CD4-positive, alpha-beta T cell (primary cell): Measurements from ENCODE around the gene PKNOX2. TPM values are rescaled to one million over a fixed set of nuclear protein-coding genes. Genes with fewer than 3 reads are reported as not detected.

Experiments used
- ATAC-seq: fragments of 200-7000 bp; cut with Tn5 transposase; one replicate; pipeline ENCODE4 v1.10.0; 2022; ENCODE audit warnings: mild to moderate bottlenecking; ENCODE audit not compliant: poor library complexity
- CTCF ChIA-PET: fragments of 350-600 bp; sonication (Branson Sonifier 250); formaldehyde crosslinking; loops from one replicate; lab custom pipeline; 2021; ENCODE audit warnings: antibody characterized with exemption, inconsistent platforms; lab: Charles Lee
- POLR2A ChIA-PET: fragments of 350-600 bp; sonication (Branson Sonifier 250); formaldehyde crosslinking; loops from one replicate; lab custom pipeline; 2021; ENCODE audit warnings: antibody characterized with exemption, inconsistent platforms; lab: Charles Lee
- DNase-seq, 14 experiments: peaks; one replicate each; pipeline ENCODE4 v3.0.0-alpha.2; 2013 to 2020; ENCODE audit warnings: mixed read lengths in 2 of 14
- H3K27ac ChIP-seq, 2 donors: one replicate each; pipeline versions ENCODE4 v1.5.1 to v1.7.0; 2013; ENCODE audit warnings: low read length in 2 of 2, low read depth in 1 of 2, mild to moderate bottlenecking in 1 of 2
- H3K27me3 ChIP-seq, 2 experiments: 1 replicate in 1 of 2; 2 replicates in 1 of 2; pipeline versions ENCODE4 v1.6.1 to v1.7.0; 2013; ENCODE audit warnings: low read length in 2 of 2, control low read depth in 1 of 2, mild to moderate bottlenecking in 1 of 2, moderate library complexity in 1 of 2; ENCODE audit not compliant: insufficient read depth in 2 of 2, control insufficient read depth in 1 of 2
- H3K36me3 ChIP-seq: one replicate; pipeline ENCODE4 v1.6.1; 2013; ENCODE audit warnings: low read length, control low read depth; ENCODE audit not compliant: insufficient read depth
- H3K4me1 ChIP-seq: one replicate; pipeline ENCODE4 v1.6.1; 2013; ENCODE audit warnings: low read length, control low read depth; ENCODE audit not compliant: insufficient read depth
- H3K4me3 ChIP-seq: one replicate; pipeline ENCODE4 v1.5.1; 2013; ENCODE audit warnings: mild to moderate bottlenecking, low read length, moderate library complexity
- H3K9me3 ChIP-seq, 2 experiments: 1 replicate in 1 of 2; 2 replicates in 1 of 2; pipeline versions ENCODE4 v1.6.1 to v1.7.0; 2013; ENCODE audit warnings: low read length in 2 of 2, mild to moderate bottlenecking in 2 of 2, control low read depth in 1 of 2, moderate library complexity in 1 of 2; ENCODE audit not compliant: control insufficient read depth in 1 of 2, insufficient read depth in 1 of 2
- H3K27ac Mint-ChIP-seq: one replicate; pipeline ENCODE4 v1.8.0; 2020; ENCODE audit warnings: mixed read lengths
- H3K27me3 Mint-ChIP-seq: one replicate; pipeline ENCODE4 v1.8.0; 2021; ENCODE audit warnings: mixed read lengths
- H3K36me3 Mint-ChIP-seq: one replicate; pipeline ENCODE4 v1.8.0; 2021; ENCODE audit warnings: low read depth, mixed read lengths
- H3K4me1 Mint-ChIP-seq: one replicate; pipeline ENCODE4 v1.8.0; 2021; ENCODE audit warnings: low read depth, mixed read lengths
- H3K4me3 Mint-ChIP-seq: one replicate; pipeline ENCODE4 v1.8.0; 2020; ENCODE audit warnings: mild to moderate bottlenecking, mixed read lengths
- H3K9me3 Mint-ChIP-seq: one replicate; pipeline ENCODE4 v1.8.0; 2020; ENCODE audit warnings: mixed read lengths
- intact Hi-C, 2 experiments: fragments of 100-400 bp; cut with DNase I in 1 of 2; cut with micrococcal nuclease in 1 of 2; formaldehyde crosslinking; loops; one replicate each; pipeline versions ENCODE4 v1.15.1 to v1.9.0; 2023 to 2025; cut with DNase I, micrococcal nuclease
- total RNA-seq, 174 experiments: library from RNA in 2 of 174; stranded (reverse) in 2 of 174; gene quantifications; one replicate each; pipeline ENCODE4 v1.2.3 and lab custom pipeline; 2021 to 2026
- TF ChIP-seq, protein P1 (sequence below): fragments of 200-600 bp; IDR thresholded peaks from one replicate; pipeline ENCODE4 v1.8.0; 2022; ENCODE audit warnings: antibody characterized with exemption, mild to moderate bottlenecking

The PKNOX2 gene
- total RNA-seq, 2 experiments from 2014 or later, result not detected

DNA sequence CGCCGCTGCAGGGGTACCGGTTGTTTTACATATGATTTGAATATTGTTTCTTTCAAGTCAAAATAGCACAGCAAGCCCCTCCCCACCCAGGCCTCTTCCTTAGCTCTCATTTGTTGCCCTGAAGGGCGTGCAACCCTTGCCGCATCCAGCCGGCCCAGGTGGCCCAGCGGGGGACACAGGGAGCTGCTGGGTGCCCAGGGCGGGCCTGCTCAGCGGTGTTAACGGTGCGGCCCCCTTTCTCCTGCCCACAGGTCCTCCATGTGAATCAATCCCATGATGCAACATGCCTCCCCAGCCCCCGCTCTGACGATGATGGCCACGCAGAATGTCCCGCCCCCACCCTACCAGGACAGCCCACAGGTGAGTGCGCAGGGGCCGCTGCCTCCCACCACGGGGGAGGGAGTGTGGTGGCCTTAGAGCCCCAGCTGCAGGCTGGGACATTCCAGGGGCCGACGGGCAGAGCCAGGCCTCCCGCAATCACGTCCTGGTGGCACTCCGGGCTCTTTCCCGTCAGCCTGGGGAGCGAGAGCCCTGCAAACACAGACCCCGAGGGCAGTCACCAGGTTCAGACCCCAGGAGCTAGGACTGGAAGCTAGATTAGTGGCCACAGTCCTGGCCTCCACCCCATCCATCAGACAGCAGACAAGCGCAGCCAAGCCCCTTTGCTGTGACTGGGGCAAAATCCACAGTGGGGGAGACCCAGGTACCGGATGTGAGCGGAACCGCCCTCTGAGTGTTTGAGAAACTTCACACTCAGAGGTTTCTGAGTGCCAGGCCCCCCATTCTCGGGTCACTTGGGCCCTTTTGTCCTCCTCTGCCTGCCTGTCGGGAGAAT, 186.7 kb downstream of the PKNOX2 start:
- TF ChIP-seq, protein P1, sequence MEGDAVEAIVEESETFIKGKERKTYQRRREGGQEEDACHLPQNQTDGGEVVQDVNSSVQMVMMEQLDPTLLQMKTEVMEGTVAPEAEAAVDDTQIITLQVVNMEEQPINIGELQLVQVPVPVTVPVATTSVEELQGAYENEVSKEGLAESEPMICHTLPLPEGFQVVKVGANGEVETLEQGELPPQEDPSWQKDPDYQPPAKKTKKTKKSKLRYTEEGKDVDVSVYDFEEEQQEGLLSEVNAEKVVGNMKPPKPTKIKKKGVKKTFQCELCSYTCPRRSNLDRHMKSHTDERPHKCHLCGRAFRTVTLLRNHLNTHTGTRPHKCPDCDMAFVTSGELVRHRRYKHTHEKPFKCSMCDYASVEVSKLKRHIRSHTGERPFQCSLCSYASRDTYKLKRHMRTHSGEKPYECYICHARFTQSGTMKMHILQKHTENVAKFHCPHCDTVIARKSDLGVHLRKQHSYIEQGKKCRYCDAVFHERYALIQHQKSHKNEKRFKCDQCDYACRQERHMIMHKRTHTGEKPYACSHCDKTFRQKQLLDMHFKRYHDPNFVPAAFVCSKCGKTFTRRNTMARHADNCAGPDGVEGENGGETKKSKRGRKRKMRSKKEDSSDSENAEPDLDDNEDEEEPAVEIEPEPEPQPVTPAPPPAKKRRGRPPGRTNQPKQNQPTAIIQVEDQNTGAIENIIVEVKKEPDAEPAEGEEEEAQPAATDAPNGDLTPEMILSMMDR, result no peak
- no peaks in the 10 kb centered on the region for H3K36me3 ChIP-seq
- Mint-ChIP-seq H3K27me3 (peaks cover 19% of the 10 kb centered on the region), H3K9me3 (no peaks in the 10 kb centered on the region), H3K36me3 (no peaks in the 10 kb centered on the region), H3K4me1 (no peaks in the 10 kb centered on the region), H3K4me3 (no peak overlapping the region), H3K27ac (no peak overlapping the region)
- intact Hi-C loops, result no loop called here
- H3K27ac ChIP-seq, result no peak overlapping the region
- DNase-seq (no peak), ATAC-seq (no peak)
- no peaks in the 10 kb centered on the region for H3K27me3 ChIP-seq
- no peak overlapping the region for H3K4me3 ChIP-seq
- CTCF ChIA-PET, result no interaction called here
- no peaks in the 10 kb centered on the region for H3K9me3 ChIP-seq
- H3K4me1 ChIP-seq, result peaks cover 3% of the 10 kb centered on the region
- POLR2A ChIA-PET, result no interaction called here

DNA sequence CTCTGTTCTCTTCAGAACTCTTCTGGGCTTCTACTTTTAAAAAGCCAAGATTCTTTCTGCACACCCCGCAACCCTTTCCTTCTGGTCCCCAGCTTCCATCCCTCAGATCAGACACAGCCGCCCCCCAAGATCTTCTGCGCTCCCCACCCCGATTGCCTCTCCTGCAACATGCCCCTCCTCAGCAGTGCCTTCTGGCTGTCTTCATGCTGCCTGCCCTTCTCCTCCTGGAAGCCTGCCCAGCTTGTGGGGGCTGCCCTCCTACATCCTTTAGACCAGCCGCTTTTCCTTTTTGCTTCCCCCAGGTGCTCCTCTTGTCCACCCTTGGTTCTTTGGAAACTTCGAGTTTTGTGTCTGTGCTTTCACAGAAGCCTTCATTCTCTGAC, 187.3 kb downstream of the PKNOX2 start:
- ATAC-seq (no peak), DNase-seq (no peak)
- Histone ChIP-seq H3K36me3 (no peaks in the 10 kb centered on the region), H3K27me3 (no peaks in the 10 kb centered on the region), H3K27ac (no peak overlapping the region), H3K4me1 (peaks cover 3% of the 10 kb centered on the region), H3K4me3 (no peak overlapping the region), H3K9me3 (no peaks in the 10 kb centered on the region)
- Mint-ChIP-seq H3K4me3 (no peak overlapping the region), H3K9me3 (no peaks in the 10 kb centered on the region), H3K27me3 (peaks cover 14% of the 10 kb centered on the region), H3K27ac (no peak overlapping the region), H3K36me3 (no peaks in the 10 kb centered on the region), H3K4me1 (no peaks in the 10 kb centered on the region)
- intact Hi-C loops, result no loop called here
- POLR2A ChIA-PET, result no interaction called here
- TF ChIP-seq, protein P1, result no peak
- CTCF ChIA-PET, result no interaction called here

DNA sequence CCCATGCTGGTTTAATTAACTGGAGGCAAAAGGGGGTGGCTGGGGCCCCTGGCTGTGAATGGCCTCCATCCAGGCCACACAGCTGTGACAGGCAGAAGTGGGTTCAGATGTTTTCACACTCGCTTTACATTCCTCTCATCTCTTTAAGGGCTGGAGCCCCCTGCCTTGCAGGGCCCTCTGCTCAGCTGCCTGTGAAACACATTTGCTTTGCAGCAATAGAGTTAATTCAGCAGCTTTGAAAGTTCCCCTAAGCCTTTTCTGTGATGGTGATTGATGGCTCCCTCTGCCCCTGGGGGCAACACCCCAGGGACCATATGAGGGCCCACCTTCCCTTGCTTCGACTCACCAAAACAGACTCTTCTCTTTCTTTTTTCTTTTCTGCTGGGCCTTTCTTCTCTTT, 192.2 kb downstream of the PKNOX2 start:
- Histone ChIP-seq H3K27ac (no peak overlapping the region), H3K36me3 (no peaks in the 10 kb centered on the region), H3K27me3 (no peaks in the 10 kb centered on the region), H3K4me3 (no peak overlapping the region), H3K9me3 (no peaks in the 10 kb centered on the region), H3K4me1 (no peaks in the 10 kb centered on the region)
- ChIA-PET POLR2A (no interaction called here), CTCF (interaction anchor here (0.9 kb wide), 1 partner anchor 11 kb away, joined by 4 read pairs; no protein-coding TSS in a partner anchor)
- intact Hi-C loops, result no loop called here
- no peaks in the 10 kb centered on the region for H3K4me1 Mint-ChIP-seq
- no peaks in the 10 kb centered on the region for H3K9me3 Mint-ChIP-seq
- DNase-seq (no peak), ATAC-seq (no peak)
- H3K27me3 Mint-ChIP-seq, result peaks cover 4% of the 10 kb centered on the region
- TF ChIP-seq, protein P1, result no peak
- H3K4me3 Mint-ChIP-seq, result no peak overlapping the region
- H3K27ac Mint-ChIP-seq, result no peak overlapping the region
- H3K36me3 Mint-ChIP-seq, result no peaks in the 10 kb centered on the region
